GM23248 (cell line): Measurements from ENCODE around the gene KRT13. TPM values are rescaled to one million over a fixed set of nuclear protein-coding genes. Genes with fewer than 3 reads are reported as not detected.

Experiments used
- DNase-seq: peaks from one replicate; pipeline ENCODE4 v3.0.0-alpha.2; 2015
- H2AFZ ChIP-seq: fragments of 200-600 bp; sonication (generic); 2 replicates; pipeline ENCODE4 v1.6.1; 2016; ENCODE audit warnings: antibody characterized with exemption
- H3F3A ChIP-seq: fragments of 200-600 bp; sonication (generic); 2 replicates; pipeline ENCODE4 v1.6.1; 2016; ENCODE audit warnings: mild to moderate bottlenecking, antibody characterized with exemption, mixed run types; ENCODE audit not compliant: insufficient read depth
- H3K27ac ChIP-seq: fragments of 200-600 bp; sonication (generic); 2 replicates; pipeline ENCODE4 v1.5.1; 2016; ENCODE audit warnings: mild to moderate bottlenecking
- H3K27me3 ChIP-seq: fragments of 200-600 bp; sonication (generic); replicated peaks from 2 replicates; pipeline ENCODE4 v1.6.1; 2016; ENCODE audit warnings: mild to moderate bottlenecking; ENCODE audit not compliant: insufficient read depth
- H3K36me3 ChIP-seq: fragments of 200-600 bp; sonication (generic); 2 replicates; pipeline ENCODE4 v1.6.1; 2016; ENCODE audit warnings: low read depth, mild to moderate bottlenecking
- H3K4me1 ChIP-seq: fragments of 200-600 bp; sonication (generic); 2 replicates; pipeline ENCODE4 v1.6.1; 2016; ENCODE audit warnings: mild to moderate bottlenecking; ENCODE audit not compliant: insufficient read depth
- H3K4me2 ChIP-seq: fragments of 200-600 bp; sonication (generic); one replicate; pipeline ENCODE4 v1.6.1; 2016; ENCODE audit warnings: mild to moderate bottlenecking; ENCODE audit not compliant: unreplicated experiment
- H3K4me3 ChIP-seq: fragments of 200-600 bp; sonication (generic); 2 replicates; pipeline ENCODE4 v1.5.1; 2016; ENCODE audit warnings: mild to moderate bottlenecking
- H3K79me2 ChIP-seq: fragments of 200-600 bp; sonication (generic); 2 replicates; pipeline ENCODE4 v1.6.1; 2016; ENCODE audit warnings: mild to moderate bottlenecking; ENCODE audit not compliant: insufficient read depth
- H3K9ac ChIP-seq: fragments of 200-600 bp; sonication (generic); 2 replicates; pipeline ENCODE4 v1.6.1; 2016; ENCODE audit warnings: mild to moderate bottlenecking
- H3K9me2 ChIP-seq: fragments of 200-600 bp; sonication (generic); 2 replicates; pipeline ENCODE4 v1.6.1; 2016; ENCODE audit warnings: mixed run types, mild to moderate bottlenecking, moderate library complexity; ENCODE audit not compliant: insufficient read depth
- H3K9me3 ChIP-seq: fragments of 200-600 bp; sonication (generic); one replicate; pipeline ENCODE4 v1.6.1; 2017; ENCODE audit warnings: low read depth
- H4K20me1 ChIP-seq: fragments of 200-600 bp; sonication (generic); 2 replicates; pipeline ENCODE4 v1.6.0; 2016; ENCODE audit not compliant: insufficient read depth
- EZH2 ChIP-seq: fragments of 200-600 bp; sonication (generic); IDR thresholded peaks from 2 replicates; pipeline ENCODE4 v1.6.1; 2018; ENCODE audit warnings: antibody characterized with exemption, mild to moderate bottlenecking; ENCODE audit not compliant: insufficient read depth, poor library complexity, severe bottlenecking
- EZH2phosphoT487 ChIP-seq: fragments of 200-600 bp; sonication (generic); IDR thresholded peaks from 2 replicates; pipeline ENCODE4 v1.6.1; 2018; ENCODE audit warnings: antibody characterized with exemption, moderate library complexity, mild to moderate bottlenecking, low read depth; ENCODE audit not compliant: insufficient read depth
- WGBS, 2 experiments: methylation state at CpG; one replicate each; pipeline ENCODE4 v1.1.6; 2015 to 2017; ENCODE audit warnings: low lambda C conversion rate in 2 of 2, low coverage in 1 of 2; ENCODE audit errors: missing lambda C conversion rate in 2 of 2; 5-methylcytosine and 5-hydroxymethylcytosine counted together
- in situ Hi-C: fragments of 300-500 bp; cut with MboI; formaldehyde crosslinking; loops from 2 replicates; pipeline ENCODE4 v1.15.0; 2020
- polyA plus RNA-seq: library from polyadenylated mRNA; unstranded; fragments of >200 nt; fragmentation: Nextera tagmentation; extraction: Ambion mirVana; gene quantifications from 2 replicates; pipeline ENCODE4 v1.2.1, GENCODE V29; 2016
- total RNA-seq: library from RNA; depleted of rRNA; stranded (reverse); fragments of >200 nt; shearing (Covaris generic); gene quantifications from 2 replicates; pipeline ENCODE4 v1.2.3, GENCODE V29; 2014

Gene KRT13
- total and polyA plus RNA-seq, 2 experiments from 2014 or later, result not detected

DNA sequence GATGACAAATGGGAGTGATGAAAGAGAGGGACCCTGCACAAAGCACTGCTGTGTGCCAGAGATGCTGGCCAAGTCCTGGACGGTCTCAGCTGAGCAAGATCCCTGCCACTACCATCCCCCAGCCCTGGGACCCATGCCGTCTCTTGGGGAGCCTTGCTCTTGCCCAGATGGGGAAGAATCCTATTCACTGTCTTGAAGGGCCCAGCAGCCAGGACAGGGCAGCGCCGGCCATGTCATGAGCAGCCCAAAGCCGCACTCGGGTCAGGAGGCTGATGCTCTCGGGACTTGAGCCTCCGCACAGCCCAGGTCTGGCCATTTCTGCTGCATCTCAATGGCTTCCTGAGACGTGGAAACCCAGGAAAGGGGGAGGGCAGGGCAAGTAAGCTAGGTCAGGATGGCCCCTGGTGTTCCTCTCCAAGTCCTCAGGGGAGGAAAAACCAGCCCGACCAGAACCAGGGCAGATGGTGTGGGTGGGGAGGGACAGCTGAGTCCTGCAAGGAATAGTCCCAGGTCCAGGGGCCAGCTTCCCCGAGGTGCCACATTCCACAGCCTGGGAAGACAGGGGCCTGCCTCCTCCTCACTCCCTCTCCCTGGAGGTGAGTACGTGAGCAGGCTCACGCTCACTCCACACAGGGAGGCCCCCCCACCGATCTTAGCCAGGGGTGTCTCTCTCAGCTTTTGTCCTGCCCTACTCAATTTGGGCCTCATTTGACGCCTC is 30.5 kb upstream of the KRT13 start:
- H3K9me2 ChIP-seq, result no peaks in the 10 kb centered on the region
- H3K27ac ChIP-seq, result no peak overlapping the region
- TF ChIP-seq EZH2phosphoT487, result no peak
- TF ChIP-seq EZH2, result no peak
- H3K36me3 ChIP-seq, result no peaks in the 10 kb centered on the region
- 66 to 73% methylated on average over 11 to 15 of the region's 15 CpGs for WGBS, 2 experiments
- no peaks in the 10 kb centered on the region for H3K79me2 ChIP-seq
- H3K27me3 ChIP-seq, result no peaks in the 10 kb centered on the region
- no peak overlapping the region for H3K4me2 ChIP-seq
- no peak overlapping the region for H2AFZ ChIP-seq
- no peak overlapping the region for H3K9ac ChIP-seq
- H3F3A ChIP-seq, result no peaks in the 10 kb centered on the region
- H3K4me3 ChIP-seq, result no peak overlapping the region
- H4K20me1 ChIP-seq, result no peaks in the 10 kb centered on the region
- H3K9me3 ChIP-seq, result no peaks in the 10 kb centered on the region
- in situ Hi-C loops, result no loop called here
- H3K4me1 ChIP-seq, result peaks cover 14% of the 10 kb centered on the region; the same call in 1 of the 2 replicates
- DNase-seq, result no peak

DNA sequence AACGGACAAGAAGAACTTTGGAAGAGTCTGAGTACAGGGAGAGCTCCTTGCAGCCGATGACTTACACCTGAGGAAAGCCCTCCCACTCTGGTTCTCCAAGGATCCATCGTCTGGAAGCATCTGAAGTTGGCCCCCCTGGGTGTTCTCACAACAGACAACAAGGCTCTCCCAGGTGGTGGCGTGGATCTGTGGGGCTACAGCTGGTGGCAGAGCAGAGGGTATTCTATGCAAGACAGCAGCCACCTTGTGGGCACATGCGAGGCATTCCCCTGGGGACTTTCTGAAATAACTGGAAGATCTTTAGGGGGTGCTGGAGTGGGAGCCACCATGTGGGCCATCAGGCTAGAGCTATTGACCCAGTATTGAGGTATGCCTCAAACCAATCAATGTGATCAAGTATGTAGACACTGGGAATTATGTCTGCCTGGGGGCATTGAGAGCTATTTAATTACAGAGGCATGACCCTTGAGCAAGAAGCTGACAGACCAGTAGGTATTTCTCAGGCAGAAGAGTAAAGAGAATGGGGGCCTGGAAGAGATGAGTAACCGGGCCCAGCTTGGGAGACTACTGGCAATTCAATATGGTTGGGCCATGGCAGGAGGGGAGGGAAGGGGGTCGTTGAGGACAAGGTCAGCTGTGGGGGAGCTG is 29.6 kb upstream of the KRT13 start:
- H3K9me3 ChIP-seq, result no peaks in the 10 kb centered on the region
- no peaks in the 10 kb centered on the region for H3K9me2 ChIP-seq
- DNase-seq, result no peak
- 75 to 76% methylated on average over 7 of the region's 7 CpGs for WGBS, 2 experiments
- in situ Hi-C loops, result no loop called here
- H3K27me3 ChIP-seq, result no peaks in the 10 kb centered on the region
- no peak overlapping the region for H2AFZ ChIP-seq
- no peaks in the 10 kb centered on the region for H3K36me3 ChIP-seq
- TF ChIP-seq EZH2 (no peak), EZH2phosphoT487 (no peak)
- H3K4me1 ChIP-seq, result peaks cover 23% of the 10 kb centered on the region
- no peaks in the 10 kb centered on the region for H3K79me2 ChIP-seq
- no peak overlapping the region for H3K27ac ChIP-seq
- no peak overlapping the region for H3K9ac ChIP-seq
- H3K4me2 ChIP-seq, result no peak overlapping the region
- H3F3A ChIP-seq, result no peaks in the 10 kb centered on the region
- H3K4me3 ChIP-seq, result no peak overlapping the region
- no peaks in the 10 kb centered on the region for H4K20me1 ChIP-seq

DNA sequence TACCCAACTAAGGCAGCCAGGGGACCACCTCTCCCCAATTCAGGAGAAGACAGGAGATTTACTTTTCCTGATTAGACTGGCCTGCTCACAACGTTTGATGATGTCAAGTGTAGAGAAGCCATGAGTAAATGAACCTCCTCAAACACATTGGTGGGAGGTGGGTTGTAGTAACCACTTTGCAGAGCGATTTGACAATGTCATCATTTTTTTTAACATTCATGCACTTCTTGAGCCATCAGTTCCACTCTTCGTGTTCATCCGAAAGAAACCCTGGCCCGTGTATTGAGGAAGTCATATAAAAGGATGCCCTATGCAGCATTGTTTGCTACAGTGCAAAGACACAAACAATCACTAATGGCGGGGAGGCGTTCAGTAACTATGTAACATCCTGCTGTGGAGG is 28.2 kb upstream of the KRT13 start:
- in situ Hi-C loops, result no loop called here
- 85 to 86% methylated on average over 7 of the region's 7 CpGs for WGBS, 2 experiments
- no peaks in the 10 kb centered on the region for H3K9me2 ChIP-seq

DNA sequence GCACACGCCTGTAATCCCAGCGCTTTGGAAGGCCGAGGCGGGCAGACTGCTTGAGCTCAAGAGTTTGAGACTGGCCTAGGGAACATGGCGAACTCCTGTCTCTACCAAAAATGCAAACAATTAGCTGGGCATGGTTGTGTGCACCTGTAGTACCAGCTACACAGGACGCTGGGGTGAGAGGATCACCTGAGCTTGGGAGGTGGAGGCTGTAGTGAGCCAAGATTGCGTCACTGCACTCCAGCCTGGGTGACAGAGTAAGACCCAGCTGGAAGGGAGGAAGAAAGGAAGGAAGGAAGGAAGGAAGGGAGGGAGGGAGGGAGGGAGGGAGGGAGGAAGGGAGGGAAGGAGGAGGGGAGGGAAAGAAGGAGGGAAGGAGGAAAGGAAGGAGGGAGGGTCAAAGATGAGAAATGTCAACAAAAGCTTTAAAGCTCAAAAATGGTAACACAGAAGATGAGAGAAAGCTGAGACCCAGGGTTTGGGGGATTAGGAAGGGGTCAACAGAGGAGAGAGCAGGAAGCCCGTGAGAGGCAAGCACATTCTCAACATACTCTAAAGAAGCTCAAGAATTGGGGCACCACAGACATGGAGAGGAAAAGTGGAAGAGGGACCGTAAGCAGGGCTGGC is 27.6 kb upstream of the KRT13 start:
- Histone ChIP-seq H3K4me2 (no peak overlapping the region), H3K9me2 (no peaks in the 10 kb centered on the region), H3K4me3 (no peak overlapping the region), H2AFZ (no peak overlapping the region), H4K20me1 (no peaks in the 10 kb centered on the region), H3F3A (no peaks in the 10 kb centered on the region), H3K4me1 (peaks cover 26% of the 10 kb centered on the region), H3K27ac (no peak overlapping the region), H3K79me2 (no peaks in the 10 kb centered on the region), H3K9me3 (no peaks in the 10 kb centered on the region), H3K36me3 (no peaks in the 10 kb centered on the region), H3K27me3 (no peaks in the 10 kb centered on the region), H3K9ac (no peak overlapping the region)
- WGBS, 2 experiments, result 84 to 91% methylated on average over 9 of the region's 9 CpGs
- in situ Hi-C loops, result no loop called here
- no peak for TF ChIP-seq EZH2phosphoT487
- no peak for TF ChIP-seq EZH2
- no peak for DNase-seq

More for the DNA sequence above, 28.2 kb upstream of the KRT13 start:
- Histone ChIP-seq H3K27me3 (no peaks in the 10 kb centered on the region), H3K4me3 (no peak overlapping the region), H3K27ac (no peak overlapping the region), H3K4me1 (peaks cover 32% of the 10 kb centered on the region), H3F3A (no peaks in the 10 kb centered on the region), H3K9me3 (no peaks in the 10 kb centered on the region), H4K20me1 (no peaks in the 10 kb centered on the region), H2AFZ (no peak overlapping the region), H3K36me3 (no peaks in the 10 kb centered on the region), H3K79me2 (no peaks in the 10 kb centered on the region), H3K9ac (no peak overlapping the region), H3K4me2 (no peak overlapping the region)
- no peak for DNase-seq
- TF ChIP-seq EZH2, result no peak
- TF ChIP-seq EZH2phosphoT487, result no peak
